HG03520 (cell line): ENCODE measurements around the gene RCC2.
A peak's percentile ranks its signal among the peaks of the same experiment; 100 is the strongest.

Experiments used
- ATAC-seq: cut with Tn5 transposase; IDR thresholded peaks from one replicate; pipeline ENCODE4 v1.9.1; 2021; ENCODE audit warnings: mild to moderate bottlenecking, moderate library complexity; ENCODE audit not compliant: unreplicated experiment

Gene RCC2

DNA sequence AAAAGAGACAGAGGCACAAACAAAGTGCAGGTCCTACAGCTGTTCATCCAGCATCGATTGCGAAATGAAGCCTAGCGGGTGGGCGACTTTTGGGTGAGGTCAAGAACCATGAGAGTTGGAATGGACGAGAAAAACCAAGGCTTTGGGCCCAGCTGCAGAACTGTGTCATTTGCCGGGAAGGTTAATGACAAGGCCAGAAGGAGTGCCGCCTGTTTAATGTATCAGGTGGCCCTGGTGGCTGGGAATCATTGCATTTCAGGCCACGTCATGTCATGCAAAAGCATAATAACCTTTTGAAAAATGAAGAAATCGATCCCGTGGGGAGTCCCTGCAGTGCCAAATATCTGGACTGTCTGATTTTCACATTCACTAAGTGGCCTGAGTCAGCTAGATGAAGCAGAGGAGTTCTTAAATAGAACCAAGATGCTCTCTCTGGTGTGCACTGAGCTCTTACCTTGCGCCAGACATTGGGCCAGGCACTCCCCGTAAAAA, 8.1 kb upstream of the RCC2 start:
- no peak for ATAC-seq

GRCh38 chr1:17442841-17443240, 3.4 kb upstream of the RCC2 start:
- ATAC-seq, result no peak

- no peak for ATAC-seq
These were observed 2.5 kb upstream of the RCC2 start for GRCh38 chr1:17441993-17442357.

GRCh38 chr1:17441265-17441992, 2.0 kb upstream of the RCC2 start:
- no peak for ATAC-seq

DNA sequence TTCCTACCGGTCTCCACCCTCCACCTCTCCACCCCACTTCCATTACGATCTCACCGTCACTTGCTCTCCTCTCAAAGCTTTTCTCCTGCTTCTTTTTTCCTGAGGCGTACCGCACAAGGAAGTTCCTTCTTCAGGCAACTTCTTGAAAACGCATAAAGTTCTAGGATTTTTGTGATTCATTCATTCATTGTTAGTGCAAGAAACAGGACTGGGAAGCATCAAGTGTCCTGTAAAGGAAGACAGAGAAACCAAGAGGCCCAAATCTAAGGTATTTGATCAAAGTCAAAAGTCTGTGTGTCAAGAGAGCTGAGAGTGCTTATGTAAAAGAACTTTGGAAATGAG, 1.3 kb upstream of the RCC2 start:
- ATAC-seq, result no peak

- ATAC-seq, result no peak
These were observed 773 bp upstream of the RCC2 start for GRCh38 chr1:17440074-17440826.

DNA sequence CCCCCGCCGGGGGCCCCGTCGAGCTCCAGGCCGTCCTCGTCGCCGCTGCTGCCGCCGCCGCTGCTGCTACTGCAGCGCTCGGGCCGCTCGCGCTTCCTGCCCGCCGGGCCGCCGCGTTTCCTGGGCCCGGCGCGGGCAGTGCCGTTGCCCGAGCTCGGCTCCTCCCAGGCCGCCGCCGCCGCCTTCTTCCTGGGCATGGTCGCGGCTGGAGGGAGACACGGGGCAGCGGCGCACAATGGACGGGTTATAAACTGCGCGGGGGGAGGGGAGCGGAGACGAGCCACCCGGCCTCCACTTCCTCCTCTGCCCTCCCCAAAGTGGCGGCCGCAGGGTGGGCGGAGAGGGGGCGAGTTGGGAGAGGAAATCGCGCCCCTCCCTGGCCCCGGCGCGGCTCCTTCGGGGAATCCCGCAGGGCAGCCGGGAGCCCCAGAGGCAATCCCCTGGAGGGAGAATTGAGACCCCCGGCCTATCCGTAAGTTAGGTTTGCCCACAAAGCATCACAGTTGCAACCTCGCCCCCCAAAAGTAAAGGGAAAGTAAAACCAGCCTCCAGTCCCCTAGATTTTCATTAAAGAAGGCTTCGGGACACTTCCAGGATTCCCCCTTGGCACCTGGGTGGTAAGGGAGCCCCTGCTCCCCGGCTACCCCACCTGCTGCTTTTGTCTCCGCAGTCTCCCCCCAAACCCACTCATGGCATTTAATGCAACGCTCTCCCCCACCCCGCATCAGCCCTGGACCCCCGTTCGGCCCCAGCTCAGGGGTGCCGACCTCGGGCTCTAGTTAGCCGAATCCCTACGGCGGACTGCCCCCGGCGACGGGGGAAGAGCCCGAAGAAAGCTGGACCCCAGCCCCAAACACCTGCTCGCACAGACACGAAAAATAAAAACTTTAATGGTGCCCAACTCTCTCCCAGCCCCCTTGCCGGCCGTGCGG, 893 bp downstream of the RCC2 start:
- peak; percentile 32 for ATAC-seq

GRCh38 chr1:17437580-17438317, 1.7 kb downstream of the RCC2 start:
- peak; percentile 21 for ATAC-seq

DNA sequence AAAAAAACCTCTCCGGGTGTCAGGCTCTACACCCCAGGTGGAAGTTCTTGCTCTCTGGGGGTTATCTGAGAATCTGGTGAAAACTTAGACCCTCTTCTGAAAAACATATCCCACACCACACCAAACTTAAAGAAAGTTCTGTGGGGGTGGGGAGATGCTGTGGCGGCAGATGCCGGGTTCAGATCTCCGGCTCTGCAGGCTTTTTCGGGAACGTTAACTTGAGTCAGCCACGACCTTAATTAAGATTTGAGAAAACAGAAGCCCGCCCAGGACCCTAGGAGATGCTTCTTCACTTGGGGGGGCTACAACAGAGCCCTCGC, 2.3 kb downstream of the RCC2 start:
- no peak for ATAC-seq

GRCh38 chr1:17436380-17437174, 2.9 kb downstream of the RCC2 start:
- no peak for ATAC-seq

DNA sequence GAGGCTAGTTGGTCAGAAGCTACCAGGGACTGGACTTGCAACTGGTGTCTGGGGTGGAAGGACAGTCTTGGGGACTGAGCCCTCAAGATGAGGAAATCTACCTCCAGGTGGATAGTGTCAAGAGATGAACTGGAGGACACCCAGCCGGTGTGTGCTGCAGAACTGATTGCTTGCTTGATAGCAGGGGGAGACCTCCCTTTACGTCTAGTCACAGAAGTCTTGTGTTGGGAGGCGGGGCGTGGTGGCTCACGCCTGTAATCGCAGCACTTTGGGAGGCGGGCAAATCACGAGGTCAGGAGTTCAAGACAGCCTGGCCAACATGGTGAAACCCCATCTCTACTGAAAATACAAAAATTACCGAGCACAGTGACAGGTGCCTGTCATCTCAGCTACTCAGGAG, 4.9 kb downstream of the RCC2 start:
- ATAC-seq, result no peak

- ATAC-seq, result no peak
These were observed 5.5 kb downstream of the RCC2 start for GRCh38 chr1:17434016-17434415.

GRCh38 chr1:17433261-17433660, 6.2 kb downstream of the RCC2 start:
- no peak for ATAC-seq

GRCh38 chr1:17432412-17432811, 7.1 kb downstream of the RCC2 start:
- ATAC-seq, result no peak

- ATAC-seq, result no peak
These were observed 10.3 kb downstream of the RCC2 start for GRCh38 chr1:17429183-17429582.

GRCh38 chr1:17427696-17428660, 11.5 kb downstream of the RCC2 start:
- ATAC-seq, result no peak

DNA sequence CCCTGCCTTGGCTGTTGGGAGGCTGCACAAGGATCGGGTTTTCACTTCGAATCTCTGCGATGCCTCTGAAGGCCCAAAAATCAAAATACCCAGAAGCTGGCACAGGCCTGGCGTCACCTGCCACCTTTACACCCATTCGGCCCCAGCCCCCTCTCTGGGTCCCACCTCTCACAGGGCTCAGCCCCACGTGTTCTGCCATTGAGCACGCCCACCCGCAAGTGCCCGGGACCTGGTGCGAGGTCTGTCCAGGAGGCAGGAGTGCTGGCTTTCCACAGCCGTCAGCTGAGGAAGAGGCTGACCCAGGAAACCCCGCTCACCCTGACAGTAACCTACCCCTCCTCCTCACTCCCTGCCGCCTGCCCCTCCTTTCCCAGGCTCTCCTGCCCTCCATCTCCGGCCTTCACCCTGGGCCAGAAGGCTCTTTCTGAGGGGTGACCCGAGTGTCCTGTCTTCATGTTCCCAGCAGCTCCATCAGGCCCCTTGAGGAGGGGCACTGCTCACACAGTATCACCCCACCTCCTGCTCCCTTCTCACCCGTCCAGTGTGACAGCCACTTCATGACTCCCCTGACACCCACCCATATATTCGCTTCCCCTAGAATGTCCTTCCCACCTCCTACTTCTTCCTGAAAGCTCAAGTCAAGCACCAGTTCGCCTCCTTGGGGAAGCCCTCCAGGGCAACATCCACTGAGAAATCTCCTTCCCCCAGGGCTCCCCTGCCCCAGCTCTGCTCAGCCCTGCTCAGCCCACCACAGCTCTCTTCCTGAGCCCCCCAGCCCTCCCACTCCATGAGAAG, 13.5 kb downstream of the RCC2 start:
- no peak for ATAC-seq

- no peak for ATAC-seq
These were observed 15.7 kb downstream of the RCC2 start for GRCh38 chr1:17423781-17424245.
